G401.6 (cell line): ENCODE results near the gene SPA17.

ENCODE experiments used
- FAIRE-seq: peaks from 2 replicates; lab custom pipeline; 2012; peaks lifted over from hg19 to GRCh38; lab: Jason Lieb, UNC

The SPA17 gene

GRCh38 chr11:124725719-124726105, 52.0 kb downstream of the SPA17 start:
- FAIRE-seq: no peak

DNA sequence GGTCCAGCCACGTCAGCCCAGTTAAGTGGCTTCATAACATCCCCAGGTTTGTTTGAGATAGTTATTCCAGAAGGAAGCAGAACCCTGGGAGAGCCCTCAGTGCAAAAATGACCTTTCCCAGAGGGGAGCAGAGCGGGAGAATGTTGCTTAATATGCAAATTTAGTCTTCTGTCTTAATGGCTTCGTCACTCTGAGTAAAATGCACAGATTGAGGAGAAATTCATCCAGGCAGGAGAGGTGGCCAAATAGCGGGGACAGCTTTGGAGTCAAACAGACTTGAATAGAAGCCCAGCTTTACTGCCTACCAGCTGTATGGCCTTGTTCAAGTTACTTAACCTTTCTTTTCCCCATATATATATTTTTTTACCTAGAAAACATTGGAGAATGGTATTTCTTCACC, 53.8 kb downstream of the SPA17 start:
- no peak for FAIRE-seq

GRCh38 chr11:124728134-124728533, 54.4 kb downstream of the SPA17 start:
- FAIRE-seq: no peak

GRCh38 chr11:124729571-124729970, 55.9 kb downstream of the SPA17 start:
- FAIRE-seq: no peak

DNA sequence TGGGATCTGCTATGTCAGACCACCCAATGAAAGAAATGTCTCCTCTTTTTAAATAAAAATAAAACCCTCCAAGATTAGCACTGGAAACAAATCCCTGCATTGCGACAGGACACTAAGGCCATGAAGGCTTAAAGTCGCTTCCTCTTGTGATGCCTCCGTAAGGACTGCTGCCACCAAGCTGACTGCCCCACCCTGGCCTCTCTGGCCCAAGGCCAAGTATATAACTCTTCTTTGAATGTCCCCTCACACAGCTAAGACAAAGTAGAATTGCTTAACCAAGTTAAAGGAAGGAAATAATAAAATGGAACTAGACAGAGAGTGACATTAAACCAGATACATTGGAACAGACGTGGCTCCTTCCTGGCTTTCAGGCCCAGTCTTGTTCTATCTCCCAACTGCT, 58.5 kb downstream of the SPA17 start:
- FAIRE-seq: no peak

DNA sequence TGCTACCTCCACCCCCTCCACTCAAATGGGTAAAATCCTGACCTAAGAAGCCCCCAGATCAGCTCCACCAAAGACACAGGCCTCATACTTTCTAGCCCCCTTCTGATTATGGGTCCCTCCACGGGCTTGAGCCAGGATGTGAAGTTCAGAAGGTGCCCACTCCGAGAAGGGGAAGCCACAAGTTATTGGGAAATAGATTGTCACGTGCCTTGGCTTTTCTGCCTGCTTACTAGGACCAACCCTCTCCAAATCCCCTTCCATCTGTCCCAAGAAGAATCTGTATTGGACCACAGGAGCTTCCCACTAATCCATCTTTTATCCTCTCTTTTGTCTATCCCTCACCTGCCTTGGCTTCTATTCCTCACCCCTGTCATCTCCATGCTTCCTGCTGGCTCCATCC, 63.0 kb downstream of the SPA17 start:
- no peak for FAIRE-seq

GRCh38 chr11:124737638-124738305, 64.1 kb downstream of the SPA17 start:
- no peak for FAIRE-seq

DNA sequence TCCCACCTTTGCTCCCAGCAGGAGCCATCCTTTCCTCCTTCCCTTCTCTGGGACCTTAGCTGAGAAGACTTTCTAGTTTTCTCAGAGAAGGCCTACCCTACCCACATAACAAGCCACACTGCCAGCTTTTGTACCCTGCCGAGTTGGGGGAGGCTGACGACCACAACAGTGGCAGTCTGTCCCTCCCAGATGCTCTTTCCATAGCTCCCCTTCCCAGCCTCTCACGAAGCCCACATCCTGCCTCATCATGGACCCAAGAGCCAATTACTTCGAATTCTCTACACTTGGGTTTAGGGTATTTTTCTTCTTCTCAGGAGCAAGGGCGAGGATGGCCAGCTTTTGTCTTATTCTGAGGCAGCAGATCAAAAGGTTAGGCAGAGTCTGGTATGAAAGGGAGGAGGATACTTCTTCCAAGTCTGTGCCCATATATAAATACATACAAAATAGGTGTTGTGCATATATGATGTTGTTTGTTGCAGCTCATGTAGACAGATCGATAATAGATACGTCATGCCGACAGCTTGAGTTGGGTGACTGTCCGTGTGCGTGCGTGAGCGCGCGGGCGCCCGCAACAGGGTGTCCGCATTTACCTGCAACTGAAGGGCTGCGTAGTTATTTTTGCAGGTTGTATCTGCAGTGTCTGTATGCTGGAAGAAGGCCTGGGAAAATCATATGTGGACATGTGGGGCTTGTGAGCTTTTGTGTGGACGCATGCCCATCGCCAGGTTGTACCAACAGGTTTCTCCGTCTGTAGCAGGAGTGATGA, 65.2 kb downstream of the SPA17 start:
- no peak for FAIRE-seq

- peak; percentile 60 for FAIRE-seq
Measured at GRCh38 chr11:124739479-124740276, 66.0 kb downstream of the SPA17 start, which contains the start of gene NRGN. Gene NRGN, plus strand, starts transcription at chr11:124739942. Its CDS starts 143 bp downstream, at chr11:124740085.

DNA sequence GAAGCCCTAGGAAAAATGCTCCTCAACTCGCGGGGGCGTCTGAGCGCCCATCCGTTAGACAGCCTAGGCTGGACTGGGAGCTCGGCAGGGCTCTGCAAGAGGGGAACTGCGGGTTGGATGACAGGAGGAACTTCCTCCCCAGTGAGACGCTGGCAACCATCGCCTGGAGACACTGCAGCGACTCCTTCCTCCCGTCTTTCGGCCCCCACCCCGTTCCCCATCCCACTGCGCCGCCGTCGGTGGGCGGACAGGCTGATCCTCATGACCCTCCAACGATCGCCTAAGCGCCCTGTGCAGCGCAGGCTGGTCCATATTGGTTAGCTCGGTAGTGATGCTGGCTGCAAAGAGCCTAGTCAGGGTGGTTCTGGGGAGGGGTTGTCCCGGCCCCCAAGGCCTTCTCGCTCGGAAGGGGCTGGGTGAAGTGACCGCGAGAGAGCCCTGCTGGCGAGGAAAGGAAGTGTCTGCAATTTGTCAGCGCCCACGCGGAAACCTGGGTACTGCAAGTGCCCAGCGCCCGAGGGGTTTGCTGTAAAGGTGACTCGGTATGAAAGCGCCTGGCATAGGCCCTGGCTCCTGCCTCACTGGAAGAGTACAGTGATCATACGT, 66.7 kb downstream of the SPA17 start:
- no peak for FAIRE-seq

GRCh38 chr11:124742555-124742954, 68.9 kb downstream of the SPA17 start:
- no peak for FAIRE-seq

DNA sequence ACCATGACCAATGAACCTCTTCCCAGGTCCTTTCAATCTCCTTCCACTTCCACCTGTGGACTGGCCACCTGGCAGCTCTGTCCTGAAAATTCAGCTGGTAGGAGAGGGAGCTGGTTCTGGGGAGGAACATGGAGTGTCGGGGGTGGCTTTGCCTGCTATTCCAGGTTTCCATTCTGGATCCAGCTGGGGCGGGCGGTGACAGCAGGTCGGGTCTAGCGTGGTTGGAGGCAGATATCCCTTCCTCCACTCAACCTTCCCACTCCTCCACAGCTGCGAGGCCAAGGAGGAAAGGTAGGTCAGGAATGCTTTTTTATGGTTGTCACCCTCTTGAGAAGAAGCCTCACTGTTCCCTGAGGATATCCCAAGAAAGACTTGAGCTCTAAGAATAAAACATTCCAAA, 69.3 kb downstream of the SPA17 start:
- FAIRE-seq: no peak

DNA sequence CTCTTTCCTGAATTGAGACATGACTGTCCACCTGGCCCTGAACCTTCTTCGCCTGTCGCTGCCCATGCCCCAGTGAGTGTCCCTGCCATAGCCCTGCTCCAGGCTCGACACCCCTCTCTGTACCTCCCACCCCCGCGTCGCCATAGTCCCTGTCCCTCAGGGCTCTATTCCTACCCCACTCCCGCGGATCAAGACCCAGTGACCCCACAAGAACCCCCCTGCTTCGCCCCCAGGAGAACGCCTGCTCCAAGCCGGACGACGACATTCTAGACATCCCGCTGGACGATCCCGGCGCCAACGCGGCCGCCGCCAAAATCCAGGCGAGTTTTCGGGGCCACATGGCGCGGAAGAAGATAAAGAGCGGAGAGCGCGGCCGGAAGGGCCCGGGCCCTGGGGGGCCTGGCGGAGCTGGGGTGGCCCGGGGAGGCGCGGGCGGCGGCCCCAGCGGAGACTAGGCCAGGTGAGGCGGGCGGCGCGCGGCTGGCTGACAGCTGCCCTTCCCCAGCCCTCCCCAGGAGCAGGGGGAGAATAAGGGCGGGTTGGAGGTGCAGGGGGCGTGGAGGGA, 71.6 kb downstream of the SPA17 start:
- FAIRE-seq: no peak

- FAIRE-seq: no peak
Measured at GRCh38 chr11:124745835-124746620, 72.3 kb downstream of the SPA17 start.

DNA sequence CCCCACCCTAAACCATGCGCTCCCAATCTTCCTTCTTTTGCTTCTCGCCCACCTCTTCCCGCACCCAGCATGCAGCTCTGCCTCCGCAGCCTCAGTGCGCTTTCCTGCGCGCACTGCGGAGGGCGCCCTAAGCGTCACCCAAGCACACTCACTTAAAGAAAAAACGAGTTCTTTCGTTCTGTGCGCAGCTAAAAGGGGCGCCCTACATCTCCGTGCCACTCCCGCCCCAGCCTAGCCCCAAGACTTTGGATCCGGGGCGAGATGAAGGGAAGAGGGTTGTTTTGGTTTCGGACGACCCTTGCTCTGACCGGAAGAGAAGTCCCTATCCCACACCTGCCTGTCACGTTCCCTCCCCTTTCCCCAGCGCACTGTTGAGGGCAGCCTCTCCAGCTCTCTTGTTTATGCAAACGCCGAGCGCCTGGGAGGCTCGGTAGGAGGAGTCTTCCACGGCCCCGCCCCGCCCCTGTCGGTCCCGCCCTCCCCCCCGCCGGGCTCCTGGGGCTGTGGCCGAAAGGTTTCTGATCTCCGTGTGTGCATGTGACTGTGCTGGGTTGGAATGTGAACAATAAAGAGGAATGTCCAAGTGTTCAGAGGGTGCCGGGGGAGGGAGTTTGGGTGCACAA, 73.0 kb downstream of the SPA17 start:
- FAIRE-seq: no peak
